A673 (cell line): ENCODE data around the gene CIT. TPM values are rescaled to one million over a fixed set of nuclear protein-coding genes. Genes with fewer than 3 reads are reported as not detected.
A peak's percentile ranks its signal among the peaks of the same experiment; 100 is the strongest.

Experiments
- Bru-seq: library from RNA; stranded (reverse); fragments of 400-500 nt; gene quantifications from one replicate; lab custom pipeline; 2021; lab: Mats Ljungman, UMichigan
- BruChase-seq, 2 experiments: library from RNA; stranded (reverse); fragments of 400-500 nt; gene quantifications; one replicate each; lab custom pipeline; 2021; lab: Mats Ljungman, UMichigan
- BruUV-seq: library from RNA; stranded (reverse); fragments of 400-500 nt; replicated peaks from 2 replicates; lab custom pipeline; 2021; lab: Mats Ljungman, UMichigan
- CTCF ChIA-PET: fragments of 300-600 bp; sonication (Branson Sonifier 250); formaldehyde crosslinking; loops from one replicate; lab custom pipeline; 2022; ENCODE audit warnings: antibody characterized with exemption; lab: Charles Lee
- POLR2A ChIA-PET: fragments of 300-600 bp; sonication (Branson Sonifier 250); formaldehyde crosslinking; loops from one replicate; lab custom pipeline; 2022; ENCODE audit warnings: antibody characterized with exemption; ENCODE audit not compliant: low non-redundant PET; lab: Charles Lee
- DNase-seq: peaks from one replicate; pipeline ENCODE4 v3.0.0-alpha.2; 2015; ENCODE audit warnings: low spot score
- H3K27ac ChIP-seq: fragments of 200-600 bp; sonication (generic); 2 replicates; pipeline ENCODE4 v1.5.1; 2016; ENCODE audit warnings: mixed run types, low read depth, mild to moderate bottlenecking, mixed read lengths, antibody characterized with exemption, low read length; ENCODE audit not compliant: poor library complexity, severe bottlenecking
- H3K27me3 ChIP-seq: fragments of 200-600 bp; sonication (generic); replicated peaks from 2 replicates; pipeline ENCODE4 v1.6.1; 2017; ENCODE audit warnings: mixed run types, low read depth, mild to moderate bottlenecking, mixed read lengths, antibody characterized with exemption, low read length; ENCODE audit not compliant: insufficient read depth, poor library complexity
- H3K36me3 ChIP-seq: fragments of 200-600 bp; sonication (generic); 2 replicates; pipeline ENCODE4 v1.6.1; 2016; ENCODE audit warnings: mixed run types, mild to moderate bottlenecking, mixed read lengths, antibody characterized with exemption, low read length; ENCODE audit not compliant: insufficient read depth, poor library complexity, severe bottlenecking
- H3K4me1 ChIP-seq: fragments of 200-600 bp; sonication (generic); 2 replicates; pipeline ENCODE4 v1.6.1; 2017; ENCODE audit warnings: mixed run types, mild to moderate bottlenecking, mixed read lengths, antibody characterized with exemption, low read length; ENCODE audit not compliant: insufficient read depth, poor library complexity, severe bottlenecking
- H3K4me3 ChIP-seq: fragments of 200-600 bp; sonication (generic); 2 replicates; pipeline ENCODE4 v1.5.1; 2016; ENCODE audit warnings: low read depth, mixed run types, mild to moderate bottlenecking, mixed read lengths, low read length; ENCODE audit not compliant: poor library complexity, severe bottlenecking
- H3K9me3 ChIP-seq: fragments of 200-600 bp; sonication (generic); 2 replicates; pipeline ENCODE4 v1.6.1; 2016; ENCODE audit warnings: mixed run types, low read depth, mild to moderate bottlenecking, mixed read lengths, antibody characterized with exemption, low read length; ENCODE audit not compliant: poor library complexity, severe bottlenecking
- CTCF ChIP-seq: fragments of 300-800, 200-600 bp; sonication (generic); conservative IDR thresholded peaks from 2 replicates; pipeline ENCODE4 v1.5.1; 2017; ENCODE audit warnings: low read depth, mild to moderate bottlenecking, antibody characterized with exemption, low read length, moderate library complexity, mixed read lengths
- EZH2 ChIP-seq: fragments of 200-600 bp; sonication (generic); IDR thresholded peaks from 2 replicates; pipeline ENCODE4 v1.6.1; 2017; ENCODE audit warnings: borderline replicate concordance, low read depth, mild to moderate bottlenecking, mixed read lengths, antibody characterized with exemption, low read length; ENCODE audit not compliant: poor library complexity, severe bottlenecking
- intact Hi-C: fragments of 100-400 bp; cut with micrococcal nuclease; formaldehyde crosslinking; loops from one replicate; pipeline ENCODE4 v1.10.0; 2022; ENCODE audit not compliant: unreplicated experiment
- long read RNA-seq: library from polyadenylated mRNA; stranded (forward); transcript quantifications from one replicate; pipeline ENCODE4 v2.0.0, GENCODE V29; 2022
- total RNA-seq: library from RNA; stranded (reverse); gene quantifications from 2 replicates; pipeline ENCODE4 v1.2.3, GENCODE V29; 2021

The CIT gene
- 62.4 and 73.7 TPM in 2 replicates for total RNA-seq
- percentile 81 among the genes with signal in this experiment for Bru-seq, nascent RNA
- percentile 69 among the genes with signal in this experiment for BruChase-seq, experiment 1, labeled RNA remaining after a 2-hour chase
- BruChase-seq, experiment 2, labeled RNA remaining after a 6-hour chase: percentile 74 among the genes with signal in this experiment
- long read RNA-seq, partial matches to known transcripts: 9 of 13 reads
- long read RNA-seq, other reads (novel, unspliced or antisense): 4 of 13 reads

- Histone ChIP-seq H3K27ac (peak within 1 kb of the TSS; percentile 85), H3K9me3 (no peaks in the 10 kb centered on the region), H3K4me1 (peaks cover 4% of the 10 kb centered on the region), H3K4me3 (peak within 1 kb of the TSS; percentile 92), H3K27me3 (no peaks in the 10 kb centered on the region), H3K36me3 (peaks cover 35% of the 10 kb centered on the region)
- DNase-seq: peak; percentile 98
- intact Hi-C loops: no loop called here
- POLR2A ChIA-PET: no interaction called here
- TF ChIP-seq EZH2: no peak
- no peak for TF ChIP-seq CTCF
- CTCF ChIA-PET: no interaction called here
- BruUV-seq: TSS peak; percentile 38
Observed at GRCh38 chr12:119876761-119877638, at the start of gene CIT. Gene CIT (minus strand): TSS chr12:119877320. CDS start chr12:119876168, 1,152 bp downstream.

DNA sequence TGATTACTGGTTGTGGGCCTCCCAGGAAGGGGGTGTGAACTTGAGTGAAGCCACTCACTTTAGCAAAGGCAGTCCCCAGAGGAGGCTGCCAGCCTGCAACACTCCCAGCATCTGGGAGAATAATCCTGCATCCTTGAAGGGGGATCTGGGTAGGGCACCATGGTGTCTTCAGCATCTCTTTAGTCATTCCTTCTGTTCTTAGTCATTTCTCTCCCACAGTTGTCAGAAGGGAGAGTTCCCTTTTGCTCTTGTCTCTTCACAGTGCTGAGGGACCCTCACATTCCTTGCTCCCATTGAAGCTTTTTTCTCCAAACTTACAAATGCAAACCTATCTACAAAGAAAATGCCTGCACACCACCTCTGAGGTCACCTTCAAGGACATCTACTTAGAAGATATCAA is 48.1 kb upstream of the CIT start:
- CTCF ChIA-PET: interaction anchor here (0.6 kb wide), 1 partner anchor 46 kb away, joined by 3 read pairs; no protein-coding TSS in a partner anchor
- POLR2A ChIA-PET: no interaction called here

DNA sequence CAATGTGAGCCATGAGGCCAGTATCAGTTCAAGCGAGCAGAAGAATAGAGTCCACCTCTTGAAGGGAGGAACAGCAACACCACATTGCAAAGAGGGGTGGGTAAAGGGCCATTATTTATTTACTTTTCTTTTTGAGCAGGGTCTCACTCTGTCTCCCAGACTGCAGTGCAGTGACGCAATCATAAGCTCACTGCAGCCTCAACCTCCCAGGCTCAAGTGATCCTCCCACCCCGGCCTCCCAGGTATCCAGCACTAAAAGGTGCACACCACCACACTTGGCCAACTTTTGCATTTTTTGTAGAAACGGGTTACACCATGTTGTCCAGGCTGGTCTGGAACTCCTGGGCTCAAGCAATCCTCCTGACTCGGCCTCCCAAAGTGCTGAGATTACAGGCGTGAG is 42.9 kb upstream of the CIT start:
- no peak for TF ChIP-seq CTCF
- TF ChIP-seq EZH2: no peak
- no TSS peak for BruUV-seq
- intact Hi-C loops: no loop called here
- peaks cover 2% of the 10 kb centered on the region for H3K27me3 ChIP-seq
- no peak for DNase-seq
- no peak overlapping the region for H3K4me3 ChIP-seq
- H3K4me1 ChIP-seq: no peaks in the 10 kb centered on the region
- H3K27ac ChIP-seq: no peak overlapping the region
- no peaks in the 10 kb centered on the region for H3K36me3 ChIP-seq
- ChIA-PET CTCF (no interaction called here), POLR2A (no interaction called here)
- no peaks in the 10 kb centered on the region for H3K9me3 ChIP-seq

More for the DNA sequence above, 48.1 kb upstream of the CIT start:
- Histone ChIP-seq H3K27me3 (peaks cover 2% of the 10 kb centered on the region), H3K4me1 (no peaks in the 10 kb centered on the region), H3K9me3 (no peaks in the 10 kb centered on the region), H3K27ac (no peak overlapping the region), H3K4me3 (no peak overlapping the region), H3K36me3 (no peaks in the 10 kb centered on the region)
- no peak for TF ChIP-seq CTCF
- no peak for TF ChIP-seq EZH2
- BruUV-seq: no TSS peak
- DNase-seq: no peak
- intact Hi-C loops: no loop called here
